ENCODE data around the gene SLX9. TPM values are rescaled to one million over a fixed set of nuclear protein-coding genes. Genes with fewer than 3 reads are reported as not detected.
"Not testable (repeated sequence)": the region's sequence is repeated elsewhere in the genome, so short reads cannot be mapped to it uniquely, and the experiment has no call there.

The SLX9 gene
- total RNA-seq, 1 donor from 2014 or later, result 49.3 TPM

DNA sequence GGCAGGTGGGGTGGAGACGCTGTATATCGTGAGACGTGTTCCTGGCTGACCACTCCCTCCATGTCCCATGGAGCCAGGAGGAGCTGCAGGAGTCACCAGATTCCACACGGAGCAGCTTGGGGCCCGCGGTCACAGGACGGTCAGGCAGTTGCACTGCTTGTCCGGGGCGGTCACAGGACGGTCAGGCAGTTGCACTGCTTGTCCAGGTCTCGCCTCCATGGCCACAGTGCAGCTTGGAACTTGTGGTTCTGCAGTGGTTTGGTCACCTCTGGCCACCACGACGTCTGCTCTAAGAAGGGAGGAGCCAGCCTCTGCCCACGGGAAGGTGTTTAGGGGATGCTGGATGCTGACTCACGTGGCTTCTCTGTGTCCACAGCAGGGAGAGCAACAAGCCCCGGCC, 33.0 kb downstream of the SLX9 start:
- intact Hi-C loops (cut with micrococcal nuclease), result no loop called here

DNA sequence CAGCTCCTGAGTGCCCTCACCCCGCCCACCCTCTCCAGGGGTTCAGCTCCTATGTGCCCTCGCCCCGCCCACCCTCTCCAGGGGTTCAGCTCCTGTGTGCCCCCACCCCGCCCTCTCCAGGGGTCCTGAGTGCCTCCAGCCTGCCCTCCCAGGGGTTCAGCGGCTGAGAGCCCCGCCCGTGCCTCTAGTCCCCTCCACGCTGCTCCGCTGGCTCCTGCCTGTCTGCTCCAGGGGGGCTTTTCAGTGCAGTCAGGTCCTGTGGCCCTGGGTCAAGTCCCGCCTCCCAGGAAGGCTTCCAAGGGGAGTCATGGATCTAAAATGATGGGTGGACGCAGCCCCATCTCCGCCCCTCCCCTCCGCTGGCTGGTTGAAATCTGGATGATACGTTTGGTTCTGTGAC, 33.8 kb downstream of the SLX9 start:
- intact Hi-C loops (cut with micrococcal nuclease), result no loop called here

DNA sequence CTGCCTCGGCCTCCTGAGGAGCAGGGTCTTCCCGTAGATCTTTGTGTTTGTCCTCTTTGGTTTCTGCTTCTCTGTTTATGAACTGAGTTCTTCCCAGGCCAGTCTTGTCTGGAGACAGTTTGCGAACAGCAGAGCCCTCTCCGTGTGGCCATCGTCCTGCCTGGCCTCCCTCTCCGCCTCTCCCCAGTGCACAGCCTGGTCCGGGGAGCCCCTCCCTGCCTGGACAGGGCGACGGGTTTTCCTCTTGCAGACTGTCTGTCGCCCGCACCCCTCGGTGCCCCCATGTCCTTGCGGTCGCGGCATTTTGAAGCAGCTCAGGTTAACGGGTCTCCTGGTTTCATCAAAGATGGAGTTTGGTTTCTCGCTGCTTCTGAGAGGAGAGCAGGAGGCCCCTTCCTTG, 34.8 kb downstream of the SLX9 start:
- intact Hi-C loops (cut with micrococcal nuclease), result no loop called here

DNA sequence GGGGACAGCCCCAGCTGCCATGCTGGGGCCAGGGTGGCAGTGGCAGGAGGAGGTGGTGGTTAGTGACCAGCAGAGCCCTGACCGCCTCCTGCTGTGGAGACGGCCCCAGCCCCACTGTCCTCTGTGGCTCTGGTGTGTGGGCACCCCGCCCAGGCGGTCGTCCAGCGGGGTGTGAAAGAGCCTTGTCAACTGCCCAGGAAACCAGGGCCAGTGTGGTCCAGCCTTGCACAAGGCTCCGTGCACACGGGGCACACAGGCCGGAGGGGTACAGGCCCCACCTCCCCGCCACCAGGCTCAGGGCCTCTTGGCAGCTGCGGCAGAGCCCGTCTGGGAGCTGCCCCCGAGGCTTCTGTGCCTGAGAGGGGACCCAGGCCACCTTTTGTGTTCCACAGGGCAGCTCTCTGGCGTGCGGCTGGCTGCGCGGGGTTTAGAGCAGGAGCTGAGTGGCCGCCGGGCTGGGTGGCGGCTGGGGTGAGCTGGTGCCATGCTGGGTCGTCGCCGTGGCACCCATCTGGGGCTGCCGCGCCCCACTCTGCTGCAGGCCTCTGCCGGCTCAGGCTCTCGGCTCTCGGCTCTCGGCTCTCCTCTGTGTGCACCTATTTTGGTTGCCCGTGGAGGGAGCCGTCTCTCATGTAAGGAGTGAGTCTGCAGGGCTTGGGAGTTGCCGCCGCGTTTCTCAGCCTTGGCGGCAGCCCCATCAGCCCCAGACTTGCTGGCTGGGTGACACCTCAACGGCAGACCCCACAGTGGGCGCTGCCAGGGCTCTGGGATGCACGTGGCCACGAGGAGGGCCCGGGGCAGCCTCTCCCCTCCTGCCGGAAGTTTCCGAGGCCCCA, 36.1 kb downstream of the SLX9 start:
- intact Hi-C loops (cut with micrococcal nuclease), result no loop called here

DNA sequence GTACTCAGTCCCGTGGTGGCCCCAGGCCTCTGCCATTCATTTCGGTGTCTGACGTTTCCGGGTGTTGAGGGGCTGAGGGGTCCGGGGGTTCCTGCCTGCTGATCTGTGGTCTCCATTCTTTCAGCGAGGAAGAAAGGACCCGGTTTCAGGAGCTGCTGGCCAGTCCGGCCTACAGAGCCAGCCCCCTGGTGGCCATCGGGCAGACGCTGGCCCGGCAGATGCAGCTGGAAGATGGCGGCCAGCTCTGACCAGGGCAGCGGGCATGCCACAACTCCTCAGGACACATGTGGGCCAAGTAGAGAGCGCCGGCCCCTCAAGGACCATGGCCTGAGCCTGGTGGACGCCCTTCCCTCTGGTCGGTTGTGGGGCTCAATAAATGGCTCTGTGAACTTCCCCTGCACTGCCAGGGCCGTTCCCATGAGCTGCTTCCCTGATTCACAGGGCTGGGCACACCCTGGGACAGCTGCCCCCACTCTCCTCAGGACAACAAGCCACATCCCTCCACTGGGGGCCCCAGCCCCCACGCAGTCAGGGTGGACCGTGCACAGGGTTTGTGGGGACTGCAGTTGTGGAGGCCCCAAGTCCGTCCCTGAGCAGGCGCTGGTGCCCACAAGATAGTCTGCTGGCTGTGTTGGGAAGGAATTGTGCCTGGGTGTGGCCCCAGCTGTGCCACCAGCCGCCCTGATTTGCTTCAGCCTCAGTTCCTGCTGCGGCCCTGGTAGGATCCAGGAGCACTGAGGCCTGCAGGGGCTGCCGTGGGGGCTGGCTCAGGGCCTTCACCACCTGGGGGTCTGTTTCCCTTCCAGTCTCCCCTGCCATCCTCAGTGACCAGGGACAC, 36.9 kb downstream of the SLX9 start:
- intact Hi-C loops (cut with micrococcal nuclease), result not testable (repeated sequence)

DNA sequence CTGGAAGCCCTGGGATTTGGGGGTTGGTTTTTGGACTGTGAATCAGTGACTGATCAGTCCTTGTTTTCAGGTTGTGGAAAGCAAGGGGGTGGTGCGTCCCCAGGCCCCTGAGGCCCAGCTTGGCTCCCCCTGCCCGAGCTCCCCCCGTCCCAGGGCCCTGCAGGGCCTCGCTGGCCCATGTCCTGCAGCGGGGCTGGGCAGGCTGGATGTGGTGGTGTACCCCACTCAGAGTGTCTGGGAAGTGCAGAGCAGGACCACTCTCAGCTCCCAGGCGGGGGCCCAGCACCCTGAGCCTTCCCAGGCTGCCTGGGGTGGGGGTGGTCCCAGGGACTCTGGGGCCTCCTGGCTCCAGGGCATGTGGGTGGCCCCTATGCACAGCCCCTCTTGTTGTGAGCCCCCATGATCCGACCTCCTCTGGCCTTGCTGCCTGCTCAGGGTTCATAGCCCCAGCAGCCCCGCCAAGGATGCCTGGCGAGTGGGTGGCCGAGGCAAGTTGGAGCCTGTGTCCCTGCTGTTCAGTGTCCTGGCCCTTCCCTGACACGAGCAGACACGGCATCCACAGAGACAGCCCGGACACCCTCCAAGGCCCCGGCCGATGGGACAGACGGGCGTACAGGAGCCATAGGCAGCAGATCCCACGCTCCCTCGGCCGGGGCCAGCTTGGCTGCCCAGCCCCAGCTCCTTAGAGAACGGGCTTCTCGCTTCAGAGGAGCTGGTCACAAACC, 37.9 kb downstream of the SLX9 start:
- intact Hi-C loops (cut with micrococcal nuclease), result no loop called here

DNA sequence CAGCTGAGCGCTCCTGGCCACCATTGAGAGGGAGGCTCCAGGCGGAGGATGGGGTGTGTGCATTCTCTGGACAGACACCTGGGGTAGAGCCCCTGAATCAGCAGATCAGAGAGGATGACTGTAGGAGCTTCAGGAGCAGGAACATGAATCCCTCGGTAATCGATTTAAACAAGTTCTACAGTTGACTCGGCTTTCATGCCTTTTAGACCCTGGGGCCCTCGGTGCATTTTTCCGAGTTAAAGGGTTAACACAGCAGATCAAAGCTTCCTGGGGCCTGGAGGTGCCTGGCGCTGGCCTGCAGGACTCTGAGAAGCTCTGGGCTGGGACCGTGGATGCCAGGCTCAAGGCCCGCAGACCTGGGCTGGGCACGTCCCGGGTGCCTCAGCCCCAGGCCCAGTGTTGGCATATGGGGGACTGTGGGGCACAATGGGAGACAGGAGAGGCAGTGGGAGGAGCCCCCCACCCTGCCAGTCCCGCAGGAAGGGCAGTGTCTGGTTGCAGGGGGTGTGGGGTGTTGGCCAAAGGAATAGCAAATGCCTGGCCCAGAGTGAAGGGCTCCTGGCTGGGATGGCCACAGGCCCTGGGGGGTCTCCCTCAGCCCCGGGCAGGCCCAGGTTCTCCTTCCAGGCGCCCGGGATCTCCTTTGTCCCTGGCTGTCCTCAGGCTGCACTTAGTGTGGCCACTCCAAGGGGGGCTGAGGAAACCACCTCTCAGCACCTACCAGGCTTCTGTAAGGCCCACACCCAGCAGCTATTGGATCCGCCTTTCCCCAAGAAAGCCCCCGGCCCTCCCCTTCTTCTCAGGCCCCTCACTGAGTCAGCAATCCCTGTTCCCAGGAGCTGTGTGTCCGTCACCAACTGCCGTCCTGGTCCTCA, 40.1 kb downstream of the SLX9 start:
- intact Hi-C loops (cut with micrococcal nuclease), result no loop called here

DNA sequence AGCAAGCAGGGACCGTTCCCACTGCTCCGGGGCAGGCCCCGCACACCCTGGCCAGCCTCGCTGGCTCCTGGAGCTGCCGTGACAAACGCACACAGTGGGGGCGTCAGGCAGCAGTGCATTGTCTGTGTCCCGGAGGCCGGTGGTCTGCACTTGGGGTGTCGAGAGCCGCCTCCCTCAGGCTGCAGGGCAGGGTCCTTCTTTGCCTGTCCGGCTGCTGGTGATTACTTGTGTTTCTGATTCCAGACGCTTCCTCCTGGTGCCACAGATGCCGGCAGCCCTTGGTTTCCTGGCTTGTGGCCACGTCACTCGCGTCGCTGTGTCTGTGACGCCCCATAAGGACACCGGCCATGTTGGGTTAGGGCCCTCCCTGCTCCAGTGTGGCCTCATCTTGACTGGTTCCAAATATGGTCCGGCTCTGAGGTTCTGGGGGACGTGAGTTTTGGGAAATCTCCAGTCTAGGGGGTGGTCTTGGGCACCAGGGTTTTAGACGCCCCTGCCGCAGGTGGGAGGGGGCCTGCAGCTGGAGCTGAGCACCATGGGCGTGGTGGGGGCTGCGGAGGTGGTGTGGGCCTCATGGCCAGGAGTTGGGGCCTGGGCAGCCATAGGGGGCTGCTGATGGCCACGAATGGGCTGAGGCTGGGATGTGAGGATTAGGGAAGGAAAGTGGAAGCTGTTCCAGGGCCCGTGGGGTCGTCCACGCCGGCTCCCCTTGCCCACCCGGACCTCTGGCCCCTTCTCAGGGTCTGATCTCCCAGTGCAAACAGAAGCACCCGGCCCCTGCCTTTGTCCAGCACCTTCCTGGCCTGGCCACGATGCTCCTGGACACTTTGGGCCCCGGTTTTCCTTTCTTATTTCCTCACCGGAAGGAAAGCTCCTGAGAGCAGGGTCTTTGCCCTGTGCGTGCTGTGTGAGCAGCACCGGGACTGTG, 41.0 kb downstream of the SLX9 start:
- intact Hi-C loops (cut with micrococcal nuclease), result no loop called here

DNA sequence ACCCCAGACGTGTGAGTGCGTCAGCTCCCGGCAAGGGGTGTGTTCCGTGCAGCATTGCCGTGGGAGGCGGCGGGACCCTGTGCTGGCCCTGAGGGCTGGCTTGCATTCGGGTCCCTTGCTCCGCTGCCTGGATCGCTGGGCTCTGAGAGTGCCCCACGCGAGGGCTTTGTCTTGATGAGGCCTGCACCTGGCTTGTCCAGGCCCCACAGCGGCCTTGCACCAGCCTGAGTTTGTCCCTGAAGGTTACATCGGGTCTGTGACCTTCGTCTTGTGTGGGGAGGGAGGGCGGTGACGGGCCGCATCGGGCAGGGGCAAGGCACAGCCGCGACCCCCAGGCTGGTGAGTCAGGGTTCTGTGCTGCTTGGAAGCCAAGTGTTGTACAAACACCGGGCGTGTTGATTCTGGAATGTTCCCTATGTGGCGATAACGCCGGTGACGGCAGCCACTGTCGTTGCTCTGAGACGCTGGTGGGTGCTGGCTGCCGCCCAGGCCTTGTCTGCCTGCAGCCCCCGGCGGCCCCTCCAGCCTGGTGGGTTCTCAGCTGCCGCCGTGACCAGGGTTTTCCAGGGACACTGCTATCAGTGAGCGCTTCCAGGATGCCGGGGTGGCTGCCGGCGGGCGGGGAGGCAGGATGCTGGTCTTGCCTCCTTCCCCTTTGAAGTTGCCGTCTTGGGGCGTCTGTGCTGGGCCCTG, 42.9 kb downstream of the SLX9 start:
- intact Hi-C loops (cut with micrococcal nuclease), result no loop called here

DNA sequence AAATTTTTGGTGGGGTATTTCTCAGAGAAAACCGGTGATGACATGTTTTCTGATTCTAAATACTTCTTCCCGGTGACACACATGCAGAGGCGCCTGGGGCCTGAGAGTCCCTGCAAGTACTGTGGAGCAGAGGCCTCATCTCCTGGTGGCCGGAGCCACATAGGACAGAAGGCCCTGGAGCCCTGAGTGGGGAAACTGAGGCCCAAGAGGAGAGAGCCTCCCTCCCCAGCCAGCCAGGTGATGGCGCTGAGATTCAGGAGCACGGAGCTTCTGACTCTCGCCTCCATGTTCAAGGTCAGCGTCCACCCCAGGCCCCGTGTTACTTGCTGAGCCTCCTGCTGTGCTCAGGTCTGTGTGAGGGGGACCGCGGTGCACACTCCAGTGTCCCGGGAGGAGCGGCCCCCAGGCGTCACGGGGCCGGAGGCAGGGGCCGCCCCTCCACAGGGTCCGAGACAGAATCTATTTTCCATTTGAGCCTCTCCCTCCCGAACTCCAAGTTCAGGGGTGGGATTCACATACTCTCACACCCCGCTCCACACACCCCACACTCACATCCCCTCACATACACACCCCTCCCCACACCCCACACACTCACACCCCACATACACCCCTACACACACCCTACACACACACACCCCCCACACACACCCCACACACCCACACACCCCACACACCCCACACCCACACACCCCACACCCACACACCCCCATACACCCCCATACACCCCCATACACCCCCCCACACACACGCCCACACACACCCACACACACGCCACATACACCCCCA, 43.8 kb downstream of the SLX9 start:
- intact Hi-C loops (cut with micrococcal nuclease), result no loop called here

DNA sequence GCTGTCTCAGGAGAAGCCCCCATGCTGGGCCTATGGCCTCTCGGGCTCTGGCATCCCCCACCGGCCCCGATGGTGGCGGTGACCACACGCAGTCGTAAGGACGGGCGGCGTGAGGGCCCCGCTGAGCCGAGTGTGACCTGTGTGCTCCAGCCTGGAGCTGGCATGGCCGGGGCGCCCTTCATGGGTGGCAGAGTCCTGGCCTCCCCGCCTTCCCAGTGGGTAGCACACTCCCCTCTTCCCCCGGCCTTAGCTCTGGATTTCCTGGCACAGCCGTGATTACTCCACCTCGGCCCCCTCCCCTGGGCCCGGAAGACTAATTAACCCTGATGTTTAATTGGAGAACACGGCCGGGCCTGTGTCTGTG, 44.6 kb downstream of the SLX9 start:
- intact Hi-C loops (cut with micrococcal nuclease), result no loop called here

DNA sequence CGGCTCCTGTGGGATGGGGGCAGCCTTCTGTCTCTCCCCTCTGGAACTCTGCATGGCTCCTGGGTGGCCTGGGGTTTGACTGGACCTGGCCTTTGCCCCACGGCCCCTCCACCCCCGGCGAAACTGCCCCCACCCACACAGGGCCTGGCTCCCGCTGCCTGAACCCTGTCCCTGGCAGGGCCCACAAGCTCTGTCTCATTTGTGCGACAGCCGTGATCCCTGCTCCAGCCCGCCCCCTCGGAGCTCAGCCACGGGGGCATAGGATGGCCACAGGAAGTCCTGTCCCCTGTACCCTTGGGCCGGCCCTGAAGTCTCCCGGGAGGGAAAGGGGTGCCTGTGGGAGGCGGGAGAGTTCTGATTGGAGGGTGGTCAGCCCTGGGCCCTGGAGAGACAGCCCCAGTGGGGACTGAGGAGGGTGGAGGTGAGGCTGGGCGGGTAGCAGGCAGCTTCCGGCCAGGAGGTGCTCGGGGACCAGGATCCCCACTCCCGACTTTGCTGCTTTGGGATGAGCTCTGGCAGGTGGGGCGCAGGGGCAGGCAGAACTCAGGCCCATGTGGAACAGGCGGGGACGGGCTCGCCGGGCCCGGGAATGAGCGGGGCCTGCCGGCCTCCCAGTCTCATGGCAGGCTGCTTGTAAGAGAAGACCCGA, 45.1 kb downstream of the SLX9 start:
- intact Hi-C loops (cut with micrococcal nuclease), result no loop called here

DNA sequence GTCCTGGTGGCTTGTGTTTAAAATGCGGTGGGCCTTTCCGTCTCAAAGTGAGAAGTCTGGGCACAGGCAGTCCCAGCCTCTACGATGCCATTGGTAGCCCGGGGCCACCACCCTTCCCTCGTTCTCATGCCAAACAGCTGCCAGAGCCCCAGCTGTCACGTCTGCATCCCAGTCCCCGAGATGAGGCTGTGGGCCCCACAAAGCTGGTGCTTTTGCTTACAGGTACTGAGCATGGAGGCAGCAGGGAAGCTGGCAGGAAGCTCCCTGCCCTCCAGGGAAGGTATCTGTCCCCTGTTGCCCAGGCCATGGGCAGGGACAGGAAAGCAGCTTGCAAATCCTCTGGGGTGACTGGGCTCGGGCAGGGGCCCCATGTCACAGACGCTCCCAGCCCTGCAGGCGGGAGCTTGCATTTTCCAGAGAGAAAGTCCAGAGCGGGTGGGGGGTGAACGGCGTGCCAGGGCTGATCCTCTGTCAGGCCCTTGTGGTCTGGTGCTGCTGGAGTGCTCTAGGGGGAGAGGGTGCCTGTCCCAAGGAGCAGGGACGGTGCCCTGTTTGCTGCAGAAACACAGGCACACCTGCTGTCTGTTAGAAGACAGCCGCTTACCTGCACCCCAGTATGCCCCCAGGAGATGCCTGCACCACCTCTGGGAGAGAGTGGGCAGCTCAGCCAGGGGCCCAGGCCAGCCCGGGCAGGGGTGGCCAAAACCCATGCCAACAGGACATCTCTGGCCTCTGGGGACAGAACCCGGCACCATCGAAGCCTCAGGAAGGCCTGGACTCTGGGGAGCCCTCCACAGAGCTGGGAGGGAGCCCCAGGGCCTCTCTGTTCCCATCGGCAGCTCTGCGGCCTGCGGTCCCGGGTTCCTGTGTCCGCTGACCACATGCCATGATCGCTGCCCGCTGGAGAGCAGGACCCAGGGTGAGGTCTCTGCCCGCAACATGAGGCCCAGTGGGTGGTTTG, 45.9 kb downstream of the SLX9 start:
- intact Hi-C loops (cut with micrococcal nuclease), result no loop called here

DNA sequence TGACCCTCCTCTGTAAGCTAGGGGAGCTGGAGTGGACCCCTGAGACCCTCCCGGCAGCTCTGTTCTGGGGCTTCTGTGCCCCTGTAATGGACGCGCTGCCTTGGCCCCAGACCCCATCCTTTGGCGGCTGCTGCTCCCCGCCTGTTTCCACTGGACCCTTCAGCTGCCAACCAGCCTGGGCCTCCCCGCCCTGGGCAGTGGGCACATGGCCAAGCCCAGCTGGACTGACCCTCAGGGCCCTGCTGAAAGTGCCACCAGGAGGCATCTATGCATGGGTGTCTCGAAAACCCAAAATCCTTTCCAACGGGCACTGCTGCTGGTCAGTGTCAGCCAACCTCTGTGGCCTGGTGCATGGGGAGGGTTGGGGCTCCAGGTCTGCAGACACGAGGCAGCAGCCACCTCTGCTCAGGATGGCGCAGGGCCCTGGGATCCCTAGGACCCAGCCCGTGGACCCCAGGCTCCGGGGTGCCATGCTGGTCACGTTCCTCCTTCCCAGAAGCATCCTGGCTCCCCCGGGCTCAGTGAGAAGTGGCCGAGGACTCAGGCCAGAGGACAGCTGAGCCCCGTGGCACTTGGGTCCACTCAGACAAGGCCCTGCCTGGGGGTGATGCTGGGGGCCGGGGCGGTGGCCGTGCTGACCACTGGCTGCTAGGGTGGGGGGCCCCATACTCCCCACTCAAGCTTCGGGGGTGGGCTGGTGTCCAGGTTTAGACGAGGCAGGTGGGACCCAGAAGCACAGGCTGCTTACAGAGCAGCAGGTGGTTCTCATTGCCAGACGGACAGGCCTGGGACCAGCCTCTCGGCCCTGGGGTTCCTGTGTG, 46.9 kb downstream of the SLX9 start:
- intact Hi-C loops (cut with micrococcal nuclease), result no loop called here

DNA sequence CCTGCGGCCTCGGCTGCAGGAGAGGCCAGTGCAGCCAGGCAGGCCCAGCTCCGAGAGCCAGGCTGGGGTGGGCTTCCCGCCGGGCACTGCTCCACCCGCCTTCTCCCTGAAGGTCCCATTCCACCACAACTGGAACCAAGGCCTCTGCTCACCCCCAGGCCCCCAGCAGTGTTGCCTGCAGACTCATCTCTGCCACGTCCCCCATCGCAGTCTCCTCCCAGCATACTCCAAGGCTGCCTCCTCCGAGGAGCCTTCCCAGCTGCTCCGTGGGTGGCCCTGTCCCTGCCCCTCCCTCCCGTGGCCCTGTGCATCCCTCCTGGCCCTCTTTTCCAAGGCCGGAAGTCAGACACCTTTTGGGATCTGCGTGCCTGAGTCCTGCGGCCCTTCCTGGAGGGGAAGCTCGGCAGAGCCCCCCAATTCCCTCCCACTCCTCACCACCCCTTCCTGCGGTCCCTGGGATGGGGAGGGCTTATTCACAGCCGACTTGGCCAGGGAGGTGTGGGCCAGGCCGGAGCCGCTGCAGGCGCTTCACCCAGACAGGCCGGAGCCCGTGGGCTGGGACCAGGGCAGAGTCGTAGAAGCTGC, 47.6 kb downstream of the SLX9 start:
- intact Hi-C loops (cut with micrococcal nuclease), result no loop called here
